ENCODE results near the gene PARK7.

Gene PARK7

DNA sequence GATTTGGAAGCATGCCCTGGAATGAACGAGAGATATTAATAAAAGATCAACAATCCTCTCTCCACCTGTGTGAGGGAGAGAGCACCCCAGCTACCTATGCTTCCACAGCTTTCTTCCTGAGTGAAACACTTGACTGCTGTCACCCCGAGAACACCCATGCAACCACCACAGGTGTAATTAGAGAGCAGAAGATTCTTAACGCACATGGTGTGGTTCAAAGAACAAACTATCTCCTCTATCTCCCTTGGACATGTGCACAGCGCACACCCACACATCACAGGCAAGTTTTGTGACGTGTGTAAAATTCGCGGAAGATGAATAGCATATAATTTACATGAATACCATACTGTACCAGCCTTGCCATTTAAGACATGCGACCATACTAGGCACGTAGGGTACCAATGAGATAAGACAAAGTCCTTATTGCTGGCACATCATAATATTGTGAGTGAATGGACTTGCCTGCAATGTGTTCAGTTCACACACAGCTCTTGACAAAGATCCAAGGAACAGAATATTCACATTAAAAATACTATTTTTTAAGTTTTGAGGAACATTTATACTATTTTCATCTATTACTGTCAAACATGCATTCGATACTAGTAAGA, 53.0 kb downstream of the PARK7 start:
- TF ChIP-seq, protein P1, sequence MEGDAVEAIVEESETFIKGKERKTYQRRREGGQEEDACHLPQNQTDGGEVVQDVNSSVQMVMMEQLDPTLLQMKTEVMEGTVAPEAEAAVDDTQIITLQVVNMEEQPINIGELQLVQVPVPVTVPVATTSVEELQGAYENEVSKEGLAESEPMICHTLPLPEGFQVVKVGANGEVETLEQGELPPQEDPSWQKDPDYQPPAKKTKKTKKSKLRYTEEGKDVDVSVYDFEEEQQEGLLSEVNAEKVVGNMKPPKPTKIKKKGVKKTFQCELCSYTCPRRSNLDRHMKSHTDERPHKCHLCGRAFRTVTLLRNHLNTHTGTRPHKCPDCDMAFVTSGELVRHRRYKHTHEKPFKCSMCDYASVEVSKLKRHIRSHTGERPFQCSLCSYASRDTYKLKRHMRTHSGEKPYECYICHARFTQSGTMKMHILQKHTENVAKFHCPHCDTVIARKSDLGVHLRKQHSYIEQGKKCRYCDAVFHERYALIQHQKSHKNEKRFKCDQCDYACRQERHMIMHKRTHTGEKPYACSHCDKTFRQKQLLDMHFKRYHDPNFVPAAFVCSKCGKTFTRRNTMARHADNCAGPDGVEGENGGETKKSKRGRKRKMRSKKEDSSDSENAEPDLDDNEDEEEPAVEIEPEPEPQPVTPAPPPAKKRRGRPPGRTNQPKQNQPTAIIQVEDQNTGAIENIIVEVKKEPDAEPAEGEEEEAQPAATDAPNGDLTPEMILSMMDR (conservative IDR thresholded peaks at IDR 0.05; ENCODE audit: low read depth, low read length), result no peak
- DNase-seq (ENCODE audit: low read depth), result peak; percentile 30
- no peak overlapping the region for H3K4me3 ChIP-seq (ENCODE audit: low read depth, low read length)

DNA sequence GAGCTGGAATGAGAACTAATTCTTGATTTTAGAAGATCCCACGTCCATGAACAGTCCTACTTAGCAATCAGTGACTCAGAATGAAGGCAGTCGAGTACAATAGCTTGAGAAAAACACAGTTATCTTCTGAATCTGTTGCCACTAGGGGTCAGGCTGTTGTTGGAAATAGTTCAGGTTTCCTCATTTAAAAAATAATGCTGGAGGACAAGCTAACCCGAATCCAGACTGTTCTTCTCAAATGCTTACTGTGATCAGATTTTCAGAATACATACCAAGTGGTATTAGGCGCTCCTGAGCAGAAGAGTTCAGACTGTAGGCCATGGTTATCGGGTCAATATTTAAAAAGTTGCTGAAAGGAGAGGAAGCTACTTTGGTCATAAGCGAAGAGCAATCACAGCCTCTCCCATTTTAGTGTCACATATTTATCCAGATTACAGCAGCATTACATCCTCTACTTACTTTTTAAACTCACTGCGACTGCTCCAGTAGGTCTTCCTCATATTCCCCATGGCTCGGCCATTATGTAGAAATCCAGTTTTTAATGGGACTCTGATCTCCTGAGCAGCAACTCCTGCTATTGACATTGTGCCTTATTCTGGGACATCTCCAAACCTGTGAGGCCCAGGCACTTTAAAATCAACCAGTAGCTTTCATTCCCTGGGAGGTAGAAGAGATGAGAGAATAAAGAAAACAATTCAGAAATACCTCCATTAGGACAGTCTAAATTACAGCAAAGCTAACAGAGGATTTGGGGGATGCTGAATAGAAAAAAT, 53.7 kb downstream of the PARK7 start:
- DNase-seq (ENCODE audit: low read depth), result peak; percentile 92
- TF ChIP-seq, protein P1 (conservative IDR thresholded peaks at IDR 0.05; ENCODE audit: low read depth, low read length), result peak; percentile 61
- peak overlapping the region; percentile 20 for H3K4me3 ChIP-seq (ENCODE audit: low read depth, low read length)

DNA sequence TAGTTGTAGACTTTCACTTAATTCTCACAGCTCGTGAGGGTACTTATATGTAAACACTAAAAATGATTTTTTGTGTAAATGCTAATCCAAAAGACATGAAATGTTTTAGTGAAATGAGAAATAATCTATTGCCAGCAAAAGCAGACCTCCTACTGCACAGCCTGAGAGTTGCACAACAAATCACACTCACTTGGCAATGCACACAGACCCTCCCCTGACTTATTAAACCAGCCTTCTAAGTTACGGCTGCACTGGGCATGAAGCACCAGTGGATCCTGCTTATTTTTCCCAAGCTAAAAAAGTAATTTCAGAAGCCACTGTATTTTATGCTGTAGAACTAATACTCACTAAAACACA, 54.3 kb downstream of the PARK7 start:
- peak; percentile 83 for DNase-seq (ENCODE audit: low read depth)
- H3K4me3 ChIP-seq (ENCODE audit: low read depth, low read length), result peak overlapping the region; percentile 14
- TF ChIP-seq, protein P1 (conservative IDR thresholded peaks at IDR 0.05; ENCODE audit: low read depth, low read length), result no peak

DNA sequence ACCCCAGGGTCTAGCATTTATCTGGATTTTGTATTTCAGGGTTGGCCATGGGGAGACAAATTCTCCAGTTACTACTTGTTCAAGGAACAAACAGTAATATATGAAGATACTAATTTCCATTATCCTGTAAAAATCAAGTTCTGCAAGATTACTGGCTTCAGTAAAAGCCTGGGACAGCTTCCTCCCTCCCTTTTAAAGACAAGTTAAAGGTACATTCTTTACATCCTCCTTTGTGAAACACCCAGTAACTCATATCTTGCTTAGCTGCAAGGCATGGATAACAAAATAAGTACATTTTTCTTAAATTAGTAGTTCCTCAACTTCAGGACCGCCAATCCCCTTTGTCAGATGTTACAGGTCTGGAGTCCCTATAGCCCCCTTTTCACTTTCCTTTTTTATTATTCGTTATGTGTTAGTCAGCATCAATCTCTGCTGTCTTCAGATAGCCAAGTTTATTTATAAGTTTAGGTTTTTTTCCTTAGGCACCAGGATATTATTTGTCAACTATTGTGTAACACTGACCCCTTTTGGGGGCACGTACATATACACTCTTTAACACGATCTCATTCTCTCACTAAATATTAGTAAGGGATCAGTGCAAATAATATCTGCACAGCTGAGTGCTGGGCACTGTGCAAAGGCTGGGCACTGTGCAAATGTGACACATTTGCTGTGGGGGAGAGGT, 54.8 kb downstream of the PARK7 start:
- TF ChIP-seq, protein P1 (conservative IDR thresholded peaks at IDR 0.05; ENCODE audit: low read depth, low read length), result no peak
- H3K4me3 ChIP-seq (ENCODE audit: low read depth, low read length), result peak overlapping the region; percentile 15
- peak; percentile 48 for DNase-seq (ENCODE audit: low read depth)

DNA sequence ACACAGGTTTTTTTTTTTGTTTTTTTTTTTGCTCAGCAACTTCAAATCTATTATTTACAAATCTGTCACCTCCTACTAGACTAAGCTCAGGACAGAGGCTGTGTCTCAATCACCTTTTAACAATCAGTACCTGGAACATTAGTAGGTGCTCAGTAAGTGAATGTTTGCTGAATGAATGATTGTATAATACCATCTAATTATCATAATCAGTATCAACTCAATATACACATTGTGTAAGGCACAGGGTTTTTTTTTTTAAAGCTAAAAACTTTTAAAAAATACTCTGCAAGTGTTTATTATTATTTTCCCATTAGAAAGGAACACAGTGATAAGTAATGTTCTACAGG, 55.4 kb downstream of the PARK7 start:
- TF ChIP-seq, protein P1 (conservative IDR thresholded peaks at IDR 0.05; ENCODE audit: low read depth, low read length), result no peak
- DNase-seq (ENCODE audit: low read depth), result no peak
- no peak overlapping the region for H3K4me3 ChIP-seq (ENCODE audit: low read depth, low read length)

DNA sequence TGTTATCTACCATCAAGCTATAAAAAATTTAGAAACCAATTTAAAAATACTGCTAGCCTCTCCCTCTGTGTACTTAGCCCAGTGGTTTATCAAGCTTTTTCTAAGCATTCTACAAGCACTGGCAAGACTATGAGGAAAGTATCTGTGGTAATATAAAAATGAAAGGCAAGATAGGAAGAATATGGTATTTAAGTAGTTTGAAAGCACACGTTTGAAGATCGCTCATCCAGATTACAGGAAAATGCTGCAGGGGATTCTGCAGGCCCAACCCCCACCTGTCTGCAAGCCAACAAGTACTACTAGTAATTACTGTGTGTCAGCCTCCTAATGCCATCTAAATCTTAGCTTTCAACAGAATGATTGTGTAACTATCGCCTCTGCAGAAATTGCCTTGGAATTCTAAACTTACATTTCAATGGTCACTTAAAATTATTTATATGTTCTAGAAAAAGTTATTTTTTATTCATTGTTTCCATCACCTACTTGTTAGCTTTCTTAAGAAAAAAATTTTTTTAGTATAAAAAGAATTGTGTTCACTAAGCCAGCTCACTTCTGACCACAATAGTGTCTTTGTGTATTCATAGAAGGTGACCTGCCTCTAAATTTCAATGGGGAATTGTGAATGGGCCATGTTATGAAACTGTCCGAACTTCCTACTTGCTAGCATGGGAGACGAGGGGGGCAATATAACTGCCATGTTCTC, 56.1 kb downstream of the PARK7 start:
- TF ChIP-seq, protein P1 (conservative IDR thresholded peaks at IDR 0.05; ENCODE audit: low read depth, low read length), result no peak
- H3K4me3 ChIP-seq (ENCODE audit: low read depth, low read length), result no peak overlapping the region

More for the DNA sequence above, 56.1 kb downstream of the PARK7 start:
- DNase-seq (ENCODE audit: low read depth), result peak; percentile 61

Measured in choroid plexus epithelial cell (primary cell).